CD1c-positive myeloid dendritic cell (primary cell): ENCODE results near the gene GPR158.

Source experiments
- DNase-seq: peaks from one replicate; pipeline ENCODE4 v3.0.0-alpha.2; 2016; ENCODE audit errors: extremely low spot score

Gene GPR158

DNA sequence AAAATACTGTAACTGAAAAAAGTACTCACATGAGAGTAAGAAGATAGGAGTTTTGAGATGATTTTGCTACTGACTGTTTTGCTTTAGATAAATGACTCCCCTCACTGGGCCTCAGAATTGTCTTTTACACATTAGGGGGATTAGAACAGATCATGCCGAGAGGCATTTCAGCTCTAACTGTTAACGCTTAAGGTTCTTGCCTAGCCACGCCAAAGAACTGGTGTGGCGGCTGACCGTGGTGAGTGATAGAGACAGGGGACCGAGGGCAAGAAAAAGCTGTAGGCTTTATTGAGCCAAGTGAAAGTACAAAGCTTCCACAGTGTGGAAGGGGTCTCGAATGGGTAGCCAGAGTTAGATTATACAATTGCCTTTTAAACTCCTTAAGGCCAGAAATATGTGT lies 390.8 kb downstream of the GPR158 start:
- no peak for DNase-seq

DNA sequence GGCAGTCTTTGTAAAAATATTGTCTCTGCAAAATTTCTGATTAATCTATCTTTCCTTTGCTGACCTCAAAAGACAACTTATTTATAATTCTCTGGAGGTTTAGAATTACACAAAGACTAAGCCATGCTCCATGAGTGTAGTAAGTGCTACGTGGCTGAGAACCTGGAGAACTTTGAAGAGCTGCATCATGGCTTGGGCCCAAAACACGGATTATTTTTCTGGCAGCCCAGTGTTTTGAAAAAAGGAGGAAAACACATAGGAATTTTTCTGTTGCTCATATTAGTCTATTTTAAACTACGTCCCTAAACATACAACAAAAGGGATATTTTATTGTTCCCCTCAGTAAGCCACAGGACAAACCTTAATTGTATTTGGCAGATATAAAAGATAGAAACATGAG lies 398.5 kb downstream of the GPR158 start:
- no peak for DNase-seq

DNA sequence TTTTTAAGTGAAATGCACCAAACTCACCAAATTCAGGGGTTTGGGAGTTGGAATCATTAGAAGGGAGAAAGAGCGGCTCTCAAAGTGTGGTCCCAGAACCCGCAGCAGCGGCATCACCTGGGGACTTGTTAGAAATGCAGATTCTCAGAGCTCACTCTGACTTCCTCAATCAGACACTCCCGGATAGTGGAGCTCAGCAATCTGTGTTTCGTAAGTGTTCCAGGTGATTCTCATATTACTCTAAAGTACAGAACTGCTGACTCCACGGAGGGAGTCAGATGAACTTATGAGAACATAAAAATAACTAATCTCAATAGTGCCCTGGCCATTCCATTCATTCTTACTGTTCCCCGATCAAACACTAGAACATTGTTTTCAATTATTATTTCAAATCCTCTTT lies 400.5 kb downstream of the GPR158 start:
- no peak for DNase-seq

DNA sequence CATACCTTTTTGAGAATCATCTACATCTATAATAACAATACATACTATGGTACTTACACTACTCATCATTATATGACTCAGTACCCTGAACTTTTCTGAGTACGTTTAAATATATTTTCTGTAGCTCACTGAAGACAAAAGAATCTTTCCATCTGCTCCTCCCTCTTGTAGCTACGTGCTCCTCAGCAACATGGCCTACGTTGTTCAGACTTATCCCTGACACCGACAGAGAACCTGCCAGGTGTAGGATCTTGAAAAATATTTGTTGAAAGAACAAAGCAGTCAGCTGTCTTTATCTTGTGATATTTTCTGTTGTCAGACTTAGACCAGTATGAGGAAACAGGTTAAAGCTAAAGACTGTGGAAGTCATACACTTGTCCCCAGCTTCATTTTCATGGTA lies 403.3 kb downstream of the GPR158 start:
- DNase-seq, result no peak

DNA sequence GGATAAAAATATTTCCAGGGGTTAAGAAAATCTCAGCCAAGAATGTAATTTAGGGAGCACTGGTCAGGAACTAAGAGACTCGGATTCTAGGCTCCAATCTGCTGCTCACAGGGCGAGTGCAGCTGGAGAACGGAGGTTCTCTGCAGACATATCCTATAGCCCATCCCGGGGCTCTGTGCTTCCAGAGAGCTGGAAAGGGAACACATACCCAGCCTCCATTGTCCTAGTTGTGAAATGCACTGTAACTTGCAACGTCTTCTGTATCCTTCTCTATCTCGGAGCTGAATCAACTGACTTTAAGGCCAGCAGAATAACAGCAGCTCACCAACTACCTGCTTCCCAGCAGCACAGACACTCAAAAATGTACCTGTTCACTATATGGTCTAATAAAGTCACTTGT lies 408.2 kb downstream of the GPR158 start:
- DNase-seq, result no peak

DNA sequence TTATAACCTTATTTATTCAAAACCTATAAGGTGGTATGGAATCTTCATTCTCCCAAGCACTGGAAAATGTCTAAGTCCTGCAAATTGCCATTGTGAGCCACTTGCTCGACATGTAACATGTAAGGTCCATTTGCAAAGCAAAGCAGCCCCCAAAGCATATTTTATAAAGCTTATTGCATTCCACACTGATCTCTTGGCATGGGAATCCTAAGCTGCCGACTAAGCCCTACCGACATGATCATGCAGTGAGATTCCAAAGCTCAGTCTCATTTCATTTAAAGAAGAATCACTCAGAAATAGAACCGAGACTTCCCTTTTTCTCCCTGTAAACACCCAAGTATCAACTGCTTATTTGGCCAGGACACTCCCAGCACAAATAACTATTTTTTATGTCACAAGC lies 425.9 kb downstream of the GPR158 start:
- no peak for DNase-seq

DNA sequence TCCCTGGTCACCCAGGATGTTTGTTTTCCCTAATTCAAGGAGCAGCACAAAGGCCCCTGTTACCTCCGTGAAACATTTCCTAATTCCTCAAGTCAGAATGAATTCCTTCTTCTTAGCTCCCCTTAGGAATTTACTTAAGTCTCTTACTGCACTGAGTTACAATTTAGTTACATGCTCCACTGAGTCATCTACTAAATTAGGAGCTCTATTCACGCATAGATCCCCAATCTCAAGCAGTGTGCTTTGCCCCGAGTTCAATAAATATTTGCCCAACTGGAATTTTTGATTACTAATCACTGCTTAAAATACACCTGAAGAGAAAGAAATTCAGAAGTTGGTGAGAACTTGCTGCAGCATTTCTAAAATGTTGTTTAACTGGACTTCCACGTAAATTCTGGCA lies 429.8 kb downstream of the GPR158 start:
- no peak for DNase-seq

DNA sequence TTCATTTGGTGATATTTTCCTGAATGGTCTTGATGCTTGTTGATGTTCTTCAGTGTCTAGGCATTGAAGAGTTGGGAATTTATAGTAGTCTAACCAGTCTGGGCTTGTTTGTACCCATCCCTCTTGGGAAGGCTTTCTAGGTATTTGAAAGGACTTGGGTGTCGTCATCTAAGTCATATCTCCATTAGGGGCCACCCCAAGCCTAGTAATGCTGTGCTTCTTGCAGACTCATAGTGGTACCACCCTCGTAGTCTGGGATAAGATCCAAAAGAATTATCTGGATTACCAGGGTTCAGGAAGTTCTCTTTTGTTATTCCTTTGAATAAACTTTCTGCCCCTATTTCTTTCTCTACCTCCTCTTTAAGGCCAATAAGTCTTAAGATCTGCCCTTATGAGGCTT lies 439.9 kb downstream of the GPR158 start:
- no peak for DNase-seq

DNA sequence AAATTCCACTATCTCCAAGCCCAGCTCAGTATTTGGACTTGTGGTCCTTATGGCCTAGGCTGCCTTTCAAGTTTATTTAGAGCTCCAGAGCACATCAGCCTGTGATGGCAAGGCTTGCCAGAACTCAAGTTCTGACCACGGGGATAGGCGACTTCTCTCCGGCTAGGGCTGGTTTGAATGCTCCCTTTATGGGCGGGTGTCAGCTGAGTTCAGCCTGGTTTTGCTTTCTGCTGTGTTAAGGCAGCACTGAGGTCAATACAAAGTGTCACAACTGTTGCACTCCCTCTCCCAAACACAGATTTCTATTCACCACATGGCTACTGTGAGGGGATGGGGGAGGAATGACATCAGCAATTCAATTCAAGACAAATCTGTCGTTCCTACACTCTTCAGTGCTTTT lies 441.1 kb downstream of the GPR158 start:
- DNase-seq, result no peak

DNA sequence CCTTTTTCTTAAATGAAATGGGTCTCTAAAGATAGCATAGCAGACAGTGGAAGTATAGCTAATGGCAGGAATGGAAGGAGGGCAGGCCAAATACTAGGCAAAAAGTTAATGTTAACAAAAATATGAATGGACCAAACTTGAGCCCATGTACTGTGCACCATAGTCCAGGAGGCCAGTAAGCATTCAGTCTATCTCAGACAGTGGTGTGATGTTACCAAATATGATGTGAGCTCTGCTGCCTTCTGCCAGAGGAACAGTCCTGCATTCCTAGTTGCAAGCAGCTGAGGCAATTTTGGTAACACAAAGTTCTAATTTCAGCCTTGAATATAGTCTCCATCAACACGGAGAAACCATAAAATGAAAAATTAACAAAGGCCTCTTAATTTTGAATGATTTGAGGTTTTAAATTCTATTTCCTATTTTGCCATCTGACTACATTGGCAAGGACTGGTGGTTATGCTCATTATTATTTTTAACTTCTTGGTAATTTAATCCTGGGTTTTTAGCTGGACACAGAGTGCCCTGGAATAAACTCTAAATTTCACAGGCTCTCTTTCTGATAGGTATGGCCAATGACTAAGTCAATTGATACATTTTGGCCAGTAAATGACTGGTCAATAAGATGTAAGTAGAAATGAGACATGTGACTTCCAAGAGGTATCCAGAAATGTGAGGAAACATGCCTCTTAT lies 442.2 kb downstream of the GPR158 start:
- DNase-seq, result no peak

DNA sequence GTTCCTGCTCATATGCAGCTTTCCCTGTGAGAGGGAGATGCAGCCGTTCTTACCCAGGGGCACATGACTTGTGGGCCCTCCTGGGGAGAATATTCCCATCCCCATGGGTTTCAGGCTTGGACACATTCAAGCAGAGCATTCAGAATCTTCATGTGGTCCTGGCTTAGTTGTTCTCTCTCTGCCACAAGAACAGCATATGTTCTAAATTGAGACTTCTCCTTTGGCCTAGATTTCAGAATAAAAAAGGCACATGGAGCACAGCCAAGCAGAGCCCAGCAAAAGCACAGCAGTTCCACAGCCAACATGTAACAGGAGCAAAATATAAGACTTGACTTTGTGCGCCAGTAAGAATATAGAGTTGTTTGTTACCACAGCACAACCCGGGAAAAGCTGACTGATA lies 452.8 kb downstream of the GPR158 start:
- DNase-seq, result no peak

DNA sequence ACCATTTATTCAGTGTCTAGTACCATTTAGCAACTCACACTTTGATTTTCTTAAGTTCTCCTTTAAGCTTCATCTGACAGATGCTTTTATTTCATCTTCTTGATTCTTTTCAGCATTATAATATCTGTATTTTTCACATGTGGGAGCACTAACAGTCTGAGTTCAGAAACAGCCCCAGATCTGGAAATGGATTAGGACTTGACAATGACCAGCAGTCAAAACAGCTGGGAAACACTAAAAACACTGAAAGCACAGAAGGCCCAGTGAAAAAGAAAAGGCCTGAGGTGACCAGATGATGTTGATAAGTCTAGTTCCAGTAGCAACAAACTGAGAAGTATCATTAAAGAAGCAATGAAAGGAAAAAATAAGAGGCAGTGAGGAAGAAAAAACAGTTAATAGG lies 454.5 kb downstream of the GPR158 start:
- no peak for DNase-seq

DNA sequence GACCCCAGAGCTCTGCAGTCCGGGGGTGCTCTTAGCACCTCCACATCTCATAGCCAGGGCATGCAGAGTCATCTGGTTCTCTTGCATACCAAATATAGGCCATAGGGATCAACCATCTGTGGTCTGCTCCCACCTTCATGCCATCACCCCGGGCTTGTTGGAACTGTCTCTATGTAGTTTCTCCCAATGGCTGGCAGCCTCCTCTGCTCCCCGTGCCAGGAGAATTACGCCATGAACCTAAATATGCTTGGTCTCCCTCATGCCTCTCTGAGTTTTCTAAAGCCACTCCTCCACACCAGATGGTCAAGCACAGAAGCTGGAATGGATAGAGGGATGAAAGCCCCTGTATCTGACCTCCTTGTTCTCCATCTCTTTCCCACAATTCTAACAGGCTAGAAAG lies 456.7 kb downstream of the GPR158 start:
- DNase-seq, result no peak

DNA sequence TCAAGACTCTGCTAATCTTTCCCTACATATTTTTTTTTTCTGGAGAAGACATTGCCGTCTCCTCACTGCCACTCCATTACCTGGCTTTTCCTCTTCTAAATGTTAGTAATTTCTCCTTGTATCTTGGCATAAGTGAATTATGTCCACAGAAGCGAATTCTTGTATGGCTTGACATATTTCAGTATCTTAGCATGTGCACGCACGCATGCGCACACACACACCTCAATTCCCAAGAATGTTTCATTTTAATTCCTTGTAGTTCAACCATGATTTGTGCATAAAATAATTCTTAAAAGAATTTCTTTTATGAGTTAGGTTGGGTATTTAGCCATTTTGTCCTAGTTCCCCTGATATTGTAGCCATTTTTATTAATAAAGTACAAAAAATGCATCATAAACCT lies 458.0 kb downstream of the GPR158 start:
- DNase-seq, result no peak

DNA sequence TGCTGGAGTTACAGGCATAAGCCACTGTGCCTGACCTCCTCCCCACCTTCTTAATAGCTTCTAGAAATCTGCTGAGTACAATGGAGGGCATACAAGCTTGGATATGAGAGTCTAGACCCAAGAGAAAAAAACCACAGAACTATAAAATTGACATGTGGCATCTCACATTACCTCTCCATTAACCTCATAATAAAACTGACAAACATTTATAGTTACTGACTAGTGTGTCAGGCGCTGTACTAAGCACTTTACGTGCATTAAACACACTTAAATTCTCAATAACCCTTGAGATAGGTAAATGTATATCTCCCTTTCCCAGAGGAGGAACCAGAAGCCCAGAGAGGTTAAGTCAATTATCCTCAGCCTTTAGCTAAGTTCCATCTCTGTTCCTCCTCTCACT lies 458.7 kb downstream of the GPR158 start:
- no peak for DNase-seq

DNA sequence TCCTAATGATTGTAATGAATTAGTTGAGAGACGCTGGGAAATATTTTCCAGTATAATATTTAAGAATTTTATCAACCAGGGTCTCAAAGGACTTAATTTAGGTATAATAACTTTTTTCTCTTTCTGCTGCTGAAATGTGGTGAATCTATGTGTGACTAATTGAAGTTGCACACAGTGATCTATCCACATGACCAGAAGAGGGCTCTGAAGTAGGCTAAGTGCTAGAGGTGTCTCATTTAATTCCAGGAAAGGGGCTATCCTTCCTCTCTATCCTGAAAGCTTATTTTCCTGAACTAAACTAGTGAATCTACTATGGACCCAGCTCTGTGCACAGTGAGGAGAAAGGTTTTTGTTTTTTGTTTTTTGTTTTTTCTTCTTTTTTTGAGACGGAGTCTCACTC lies 464.8 kb downstream of the GPR158 start:
- DNase-seq, result no peak

DNA sequence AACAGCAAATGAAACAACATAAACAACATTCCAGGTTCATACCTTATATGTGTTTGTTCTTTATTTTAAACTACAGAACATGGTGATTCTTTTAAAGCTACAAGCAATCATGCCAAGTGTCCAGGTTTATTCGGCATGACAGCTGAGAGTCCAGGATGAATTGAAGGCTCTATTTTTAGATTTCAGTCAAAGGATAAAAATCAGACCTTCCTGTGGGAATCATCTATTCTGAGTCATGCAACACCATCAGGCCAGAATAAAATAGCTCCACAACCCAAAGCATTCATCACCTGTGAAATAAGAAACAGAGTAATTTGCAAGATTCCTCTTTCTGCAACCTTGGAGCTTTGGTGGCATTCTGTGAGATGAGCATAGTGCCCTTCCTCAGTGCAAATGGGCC lies 466.8 kb downstream of the GPR158 start:
- no peak for DNase-seq

DNA sequence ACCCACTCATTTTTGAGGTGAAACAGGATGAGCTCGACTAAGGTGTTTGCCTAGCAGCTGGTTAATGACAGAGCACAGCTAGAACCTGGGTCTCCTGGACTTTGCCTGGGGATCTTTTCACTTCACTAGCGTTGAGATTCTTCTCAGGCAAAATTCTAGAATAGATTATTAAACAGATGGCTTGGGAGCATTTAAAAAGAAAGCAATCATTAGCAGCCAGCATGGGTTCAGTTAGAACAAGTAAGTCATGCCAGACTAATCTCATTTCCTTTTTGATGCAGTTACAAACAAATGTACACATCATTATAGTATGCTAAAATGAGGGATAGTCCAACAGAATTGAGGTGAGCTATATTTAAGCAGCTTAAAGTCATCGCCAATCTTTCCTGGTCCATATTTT lies 467.9 kb downstream of the GPR158 start:
- no peak for DNase-seq

DNA sequence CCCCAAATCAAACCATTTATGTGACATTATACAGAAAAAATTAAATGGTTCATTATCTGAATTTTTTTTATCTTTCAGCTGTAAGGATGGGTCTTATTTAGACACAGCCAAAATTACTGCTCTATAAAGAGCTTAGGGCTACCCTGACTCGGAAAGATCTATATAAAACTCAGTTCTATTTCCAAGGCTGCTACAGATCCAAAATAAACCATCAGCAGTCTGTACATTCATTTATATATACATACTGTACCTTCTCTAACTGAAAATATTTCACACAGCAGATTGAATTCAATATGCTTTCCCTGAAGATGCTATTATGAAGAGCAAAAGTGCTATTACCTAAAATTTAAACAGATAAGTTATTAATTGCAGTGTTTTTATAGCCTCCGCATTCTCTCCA lies 471.6 kb downstream of the GPR158 start:
- no peak for DNase-seq

DNA sequence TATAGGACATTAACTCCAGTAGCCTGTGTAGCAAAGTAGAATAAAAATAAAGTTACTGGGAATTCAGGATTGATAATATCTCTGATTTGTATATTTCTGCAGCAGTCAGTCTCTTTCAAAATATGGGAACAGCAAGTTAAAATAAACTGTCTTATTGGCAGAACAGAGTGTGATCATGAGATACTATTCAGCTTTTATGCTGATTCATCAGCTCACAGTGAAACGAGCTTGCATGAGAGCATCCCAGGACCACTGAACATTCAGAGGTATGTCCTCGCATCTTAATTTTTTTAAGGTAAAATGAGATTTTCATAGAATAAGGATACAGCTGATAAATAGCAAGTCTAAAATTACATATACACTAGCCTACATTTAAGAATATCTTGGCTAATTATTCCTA lies 476.7 kb downstream of the GPR158 start:
- DNase-seq, result no peak
